Stimulated activated memory B cell treated with anti-CD40 and anti-IgM and Interleukin-4, amounts not matched to agents 10 μg/mL and 1 μg/mL and 100 μg/mL, for 72 hours (primary cell): ENCODE measurements around the gene KCNH8.
"Not testable (repeated sequence)": the region's sequence is repeated elsewhere in the genome, so short reads cannot be mapped to it uniquely, and the experiment has no call there.

ENCODE experiments used
- ATAC-seq: fragments of 150-1000 bp; cut with Tn5 transposase; 2 replicates; pipeline ENCODE4 v1.10.0; 2021
- H3K27ac Mint-ChIP-seq: one replicate; pipeline ENCODE4 v1.8.0; 2022; ENCODE audit warnings: mild to moderate bottlenecking, mixed read lengths
- H3K27me3 Mint-ChIP-seq: one replicate; pipeline ENCODE4 v1.8.0; 2022; ENCODE audit warnings: mixed read lengths
- H3K36me3 Mint-ChIP-seq: one replicate; pipeline ENCODE4 v1.8.0; 2022; ENCODE audit warnings: mixed read lengths
- H3K4me1 Mint-ChIP-seq: one replicate; pipeline ENCODE4 v1.8.0; 2022; ENCODE audit warnings: mixed read lengths
- H3K4me3 Mint-ChIP-seq: one replicate; pipeline ENCODE4 v1.8.0; 2022; ENCODE audit warnings: mild to moderate bottlenecking, moderate library complexity, mixed read lengths
- H3K9me3 Mint-ChIP-seq: one replicate; pipeline ENCODE4 v1.8.0; 2022; ENCODE audit warnings: mixed read lengths

Gene KCNH8

DNA sequence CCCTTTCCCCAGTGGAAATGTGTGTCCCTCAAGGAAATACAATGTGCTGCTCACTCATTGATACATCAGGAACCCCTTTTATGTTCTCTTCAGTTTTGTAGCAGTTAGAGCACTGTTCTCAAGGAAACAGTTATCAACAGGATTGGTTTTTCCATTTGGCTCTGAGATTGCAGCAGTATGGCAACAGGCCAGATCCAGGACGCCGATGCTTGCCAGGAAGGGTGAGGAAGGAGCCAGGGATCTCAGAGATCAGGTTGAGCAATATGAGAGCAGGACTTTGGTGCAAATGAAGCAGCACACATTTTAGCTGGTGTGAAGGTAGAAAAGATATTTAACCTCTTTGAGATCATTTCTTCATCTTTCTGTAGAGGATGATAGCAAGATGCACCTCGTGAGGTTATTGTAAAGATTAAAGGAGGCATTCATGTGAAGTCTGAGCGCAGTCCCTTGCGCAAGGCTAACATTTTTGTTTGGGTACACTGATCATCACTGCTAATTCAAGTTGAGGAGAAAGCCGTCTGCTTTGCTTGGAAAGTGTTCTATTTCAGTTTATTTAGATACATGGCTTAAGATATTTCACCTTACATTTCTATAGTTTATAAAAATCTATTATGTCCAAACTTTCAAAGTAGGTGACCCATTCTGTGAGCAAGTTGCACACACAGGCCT, 68.5 kb downstream of the KCNH8 start:
- Mint-ChIP-seq H3K27ac (no peak overlapping the region), H3K9me3 (no peaks in the 10 kb centered on the region), H3K36me3 (no peaks in the 10 kb centered on the region), H3K4me1 (peaks cover 8% of the 10 kb centered on the region), H3K27me3 (no peaks in the 10 kb centered on the region), H3K4me3 (no peak overlapping the region)
- no peak for ATAC-seq

DNA sequence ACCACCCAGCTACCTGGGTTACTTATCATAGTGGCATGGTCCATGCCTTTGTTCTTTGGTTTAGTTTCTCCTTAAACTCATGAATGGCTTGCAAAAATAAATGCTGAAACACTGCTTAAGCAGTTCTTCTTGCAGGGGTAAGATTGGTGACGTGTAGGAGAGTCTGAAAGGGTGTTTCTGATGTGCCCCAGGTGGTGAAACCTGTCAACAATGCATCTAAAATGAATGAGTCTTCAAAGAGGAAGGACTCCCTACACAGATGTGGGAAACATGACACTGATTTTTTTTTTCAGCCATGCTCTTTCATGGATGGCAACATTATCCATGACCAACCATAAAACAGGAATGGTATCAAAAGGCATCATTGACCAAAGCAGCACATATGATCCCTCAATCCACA, 72.0 kb downstream of the KCNH8 start:
- Mint-ChIP-seq H3K27ac (no peak overlapping the region), H3K9me3 (no peaks in the 10 kb centered on the region), H3K27me3 (no peaks in the 10 kb centered on the region), H3K36me3 (no peaks in the 10 kb centered on the region), H3K4me1 (no peaks in the 10 kb centered on the region), H3K4me3 (no peak overlapping the region)
- ATAC-seq, result no peak

DNA sequence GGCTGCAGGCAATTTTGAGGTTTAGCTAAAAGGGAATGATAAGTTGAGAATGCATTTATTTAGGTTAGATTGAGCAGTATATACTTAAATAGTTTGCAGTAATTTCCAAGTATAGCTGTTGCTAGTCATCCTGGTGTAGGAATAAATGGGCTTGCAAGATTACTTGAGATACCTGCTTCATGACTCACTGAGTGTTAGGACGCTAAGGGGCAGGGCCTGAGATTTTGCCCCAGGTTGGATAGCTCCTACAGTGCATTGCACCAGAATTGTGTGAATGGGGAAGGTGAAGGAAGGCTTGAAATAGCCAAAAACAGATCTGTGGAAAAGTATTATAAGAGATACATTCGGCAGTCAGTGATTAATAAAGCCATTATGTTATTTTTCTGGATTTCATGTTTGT, 72.8 kb downstream of the KCNH8 start:
- no peaks in the 10 kb centered on the region for H3K9me3 Mint-ChIP-seq
- no peak overlapping the region for H3K4me3 Mint-ChIP-seq
- no peak overlapping the region for H3K27ac Mint-ChIP-seq
- ATAC-seq, result no peak
- H3K27me3 Mint-ChIP-seq, result no peaks in the 10 kb centered on the region
- H3K36me3 Mint-ChIP-seq, result no peaks in the 10 kb centered on the region
- no peaks in the 10 kb centered on the region for H3K4me1 Mint-ChIP-seq

DNA sequence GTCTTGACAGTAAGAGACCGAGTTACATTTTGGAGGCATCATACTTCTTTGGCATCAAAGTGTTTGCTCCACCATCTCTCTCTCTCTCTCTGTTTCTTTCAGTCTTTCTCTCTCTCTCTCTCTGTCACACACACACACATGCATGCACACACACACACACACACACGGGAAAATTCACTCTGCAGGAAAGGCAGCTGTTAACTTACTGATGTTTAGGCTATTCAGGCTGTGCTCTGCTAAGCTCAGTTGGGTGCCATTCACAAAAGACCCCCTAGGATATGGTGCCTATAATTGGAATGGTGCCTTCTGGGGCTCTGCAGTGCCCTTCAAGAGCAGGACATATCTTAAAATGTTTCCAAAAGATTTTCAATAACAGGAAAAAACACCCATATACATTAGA, 78.2 kb downstream of the KCNH8 start:
- Mint-ChIP-seq H3K4me1 (peaks cover 14% of the 10 kb centered on the region), H3K27ac (no peak overlapping the region), H3K9me3 (peaks cover 4% of the 10 kb centered on the region), H3K4me3 (no peak overlapping the region), H3K27me3 (no peaks in the 10 kb centered on the region), H3K36me3 (peaks cover 10% of the 10 kb centered on the region)
- ATAC-seq, result no peak

DNA sequence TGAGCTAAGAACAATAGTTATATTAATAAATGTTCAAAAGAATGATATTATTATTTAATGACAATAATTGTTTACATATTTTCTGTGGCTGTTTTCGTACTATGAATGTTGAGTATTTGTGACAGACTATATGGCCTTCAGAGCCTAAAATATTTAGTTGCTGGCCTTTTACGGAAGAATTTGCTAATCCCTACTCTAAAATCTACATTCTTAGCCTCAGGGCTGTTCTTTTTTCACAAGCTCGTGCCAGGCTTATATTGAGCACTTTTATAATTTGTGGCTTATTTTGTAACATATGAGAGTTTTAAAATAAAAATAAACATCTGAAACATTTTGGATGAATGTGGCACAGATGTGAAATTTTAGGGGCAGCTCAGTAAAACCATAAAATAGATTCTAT, 79.9 kb downstream of the KCNH8 start:
- H3K9me3 Mint-ChIP-seq, result peaks cover 4% of the 10 kb centered on the region
- H3K27me3 Mint-ChIP-seq, result no peaks in the 10 kb centered on the region
- peaks cover 10% of the 10 kb centered on the region for H3K36me3 Mint-ChIP-seq

DNA sequence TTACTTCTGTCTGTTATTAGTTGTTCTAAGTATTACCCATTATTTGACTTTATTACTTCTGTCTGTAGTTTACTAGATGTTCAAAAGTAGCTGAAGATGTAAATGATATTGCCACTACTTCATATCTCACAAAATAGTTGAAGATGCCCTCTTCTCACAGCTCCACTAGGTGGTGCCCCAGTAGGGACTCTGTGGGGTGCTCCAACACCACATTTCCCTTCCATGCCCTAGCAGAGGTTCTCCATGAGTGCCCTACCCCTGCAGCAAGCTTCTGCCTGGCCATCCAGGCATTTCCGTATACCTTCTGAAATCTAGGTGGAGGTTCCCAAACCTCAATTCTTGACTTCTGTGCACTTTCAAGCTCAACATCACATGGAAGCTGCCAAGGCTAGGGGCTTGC, 80.8 kb downstream of the KCNH8 start:
- H3K4me3 Mint-ChIP-seq, result no peak overlapping the region
- H3K27ac Mint-ChIP-seq, result peak overlapping the region; percentile 85
- H3K4me1 Mint-ChIP-seq, result peaks cover 22% of the 10 kb centered on the region
- no peaks in the 10 kb centered on the region for H3K27me3 Mint-ChIP-seq
- peaks cover 4% of the 10 kb centered on the region for H3K9me3 Mint-ChIP-seq
- ATAC-seq, result no peak
- H3K36me3 Mint-ChIP-seq, result peaks cover 10% of the 10 kb centered on the region

More for the DNA sequence above, 79.9 kb downstream of the KCNH8 start:
- H3K27ac Mint-ChIP-seq, result no peak overlapping the region
- no peak for ATAC-seq
- peaks cover 18% of the 10 kb centered on the region for H3K4me1 Mint-ChIP-seq
- H3K4me3 Mint-ChIP-seq, result no peak overlapping the region

DNA sequence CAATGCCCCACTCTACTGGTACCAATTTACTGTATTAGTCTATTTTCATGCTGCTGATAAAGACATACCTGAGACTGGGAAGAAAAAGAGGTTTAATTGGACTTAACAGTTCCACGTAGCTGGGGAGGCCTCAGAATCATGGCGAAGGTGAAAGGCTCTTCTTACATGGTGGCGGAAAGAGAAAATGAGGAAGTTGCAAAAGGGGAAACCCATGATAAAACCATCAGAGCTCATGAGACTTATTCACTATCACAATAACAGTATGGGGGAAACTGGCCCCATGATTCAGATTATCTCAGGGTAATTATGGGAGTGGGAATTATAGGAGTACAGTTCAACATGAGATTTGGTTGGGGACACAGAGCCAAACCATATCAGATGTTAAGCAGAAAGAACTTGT, 81.6 kb downstream of the KCNH8 start:
- not testable (repeated sequence) for H3K27me3 Mint-ChIP-seq, H3K36me3 Mint-ChIP-seq, H3K9me3 Mint-ChIP-seq
- H3K4me3 Mint-ChIP-seq, result peak overlapping the region; percentile 34
- H3K4me1 Mint-ChIP-seq, result peaks cover 22% of the 10 kb centered on the region
- peak; percentile 86 for ATAC-seq
- H3K27ac Mint-ChIP-seq, result peak overlapping the region; percentile 85

DNA sequence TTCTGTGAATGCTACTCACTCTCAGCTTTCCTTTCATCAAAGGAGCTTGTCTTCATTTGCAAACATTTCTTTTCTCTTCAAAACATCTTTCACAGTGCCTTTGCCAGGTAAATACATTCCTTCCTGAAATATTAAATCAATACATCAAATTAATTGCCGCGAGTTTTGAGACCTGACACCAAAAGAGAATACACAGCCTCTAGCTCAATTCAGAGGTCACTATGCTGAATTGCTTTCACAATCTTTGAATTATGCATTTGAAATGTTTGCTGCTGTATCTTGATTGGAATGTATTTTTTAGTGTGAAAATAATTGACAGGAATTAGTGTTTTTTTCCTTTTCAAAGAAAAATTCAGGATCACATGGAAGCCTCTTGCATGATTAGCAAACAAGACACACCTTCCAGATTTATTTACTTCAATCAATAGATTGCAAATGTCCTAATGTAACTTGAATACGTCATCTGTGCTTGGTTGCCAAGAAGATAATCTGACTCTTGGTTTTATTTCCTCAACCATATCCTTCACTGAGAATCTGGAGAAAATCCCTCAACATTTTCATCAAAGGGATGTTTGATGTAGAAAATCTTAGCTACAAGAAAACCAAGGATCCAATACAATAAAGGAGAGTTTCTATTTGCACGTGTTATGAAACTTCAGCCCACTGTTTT, 83.6 kb downstream of the KCNH8 start:
- no peak overlapping the region for H3K27ac Mint-ChIP-seq
- peaks cover 10% of the 10 kb centered on the region for H3K36me3 Mint-ChIP-seq
- ATAC-seq, result no peak
- H3K9me3 Mint-ChIP-seq, result peaks cover 4% of the 10 kb centered on the region
- H3K4me3 Mint-ChIP-seq, result no peak overlapping the region
- H3K27me3 Mint-ChIP-seq, result no peaks in the 10 kb centered on the region
- peaks cover 22% of the 10 kb centered on the region for H3K4me1 Mint-ChIP-seq

DNA sequence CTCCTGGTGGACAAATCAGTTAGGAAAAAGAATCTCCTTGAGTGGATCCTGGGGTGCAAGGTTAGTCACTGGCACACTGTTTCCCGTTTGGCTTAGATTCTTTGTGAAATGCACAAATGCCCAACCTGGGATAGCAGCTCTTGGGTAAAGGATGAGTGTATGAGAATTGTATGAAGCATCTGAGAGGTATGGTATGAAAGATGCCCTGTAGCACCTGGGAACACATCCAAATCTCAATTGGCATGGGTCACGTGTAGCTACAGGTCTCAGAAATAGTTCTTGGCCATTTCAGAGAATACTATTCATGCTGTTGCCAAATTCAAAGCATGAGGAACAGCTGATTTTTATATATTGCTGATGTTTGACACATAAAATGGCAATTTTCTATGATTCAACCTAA, 84.3 kb downstream of the KCNH8 start:
- Mint-ChIP-seq H3K9me3 (peaks cover 4% of the 10 kb centered on the region), H3K36me3 (peaks cover 10% of the 10 kb centered on the region), H3K27me3 (no peaks in the 10 kb centered on the region), H3K4me3 (no peak overlapping the region), H3K27ac (no peak overlapping the region), H3K4me1 (peaks cover 22% of the 10 kb centered on the region)
- ATAC-seq, result no peak

DNA sequence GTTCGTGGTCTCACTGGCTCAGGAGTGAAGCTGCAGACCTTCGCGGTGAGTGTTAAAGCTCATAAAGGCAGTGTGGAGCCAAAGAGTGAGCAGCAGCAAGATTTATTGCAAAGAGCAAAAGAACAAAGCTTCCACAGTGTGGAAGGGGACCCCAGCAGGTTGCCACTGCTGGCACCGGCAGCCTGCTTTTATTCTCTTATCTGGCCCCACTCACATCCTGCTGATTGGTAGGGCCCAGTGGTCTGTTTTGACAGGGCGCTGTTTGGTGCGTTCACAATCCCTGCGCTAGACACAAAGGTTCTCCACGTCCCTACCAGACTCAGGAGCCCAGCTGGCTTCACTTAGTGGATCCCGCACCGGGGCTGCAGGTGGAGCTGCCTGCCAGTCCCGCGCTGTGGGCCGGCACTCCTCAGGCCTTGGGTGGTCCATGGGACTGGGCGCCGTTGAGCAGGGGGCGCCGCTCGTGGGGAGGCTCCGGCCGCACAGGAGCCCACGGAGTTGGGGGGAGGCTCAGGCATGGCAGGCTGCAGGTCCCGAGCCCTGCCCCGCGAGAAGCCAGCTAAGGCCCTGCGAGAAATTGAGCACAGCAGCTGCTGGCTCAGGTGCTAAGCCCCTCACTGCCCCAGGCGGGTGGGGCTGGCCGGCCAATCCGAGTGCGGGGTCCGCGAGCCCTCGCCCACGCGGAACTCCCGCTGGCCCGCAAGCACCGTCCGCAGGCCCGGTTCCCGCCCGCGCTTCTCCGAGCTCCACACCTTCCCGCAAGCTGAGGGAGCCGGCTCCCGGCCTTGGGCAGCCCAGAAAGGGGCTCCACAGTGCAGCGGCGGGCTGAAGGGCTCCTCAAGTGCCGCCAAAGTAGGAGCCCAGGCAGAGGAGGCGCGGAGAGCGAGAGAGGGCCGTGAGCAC, 85.8 kb downstream of the KCNH8 start:
- H3K4me1 Mint-ChIP-seq, result peaks cover 19% of the 10 kb centered on the region
- not testable (repeated sequence) for H3K4me3 Mint-ChIP-seq, H3K36me3 Mint-ChIP-seq, H3K9me3 Mint-ChIP-seq, H3K27me3 Mint-ChIP-seq, ATAC-seq
- H3K27ac Mint-ChIP-seq, result peak overlapping the region; percentile 11

DNA sequence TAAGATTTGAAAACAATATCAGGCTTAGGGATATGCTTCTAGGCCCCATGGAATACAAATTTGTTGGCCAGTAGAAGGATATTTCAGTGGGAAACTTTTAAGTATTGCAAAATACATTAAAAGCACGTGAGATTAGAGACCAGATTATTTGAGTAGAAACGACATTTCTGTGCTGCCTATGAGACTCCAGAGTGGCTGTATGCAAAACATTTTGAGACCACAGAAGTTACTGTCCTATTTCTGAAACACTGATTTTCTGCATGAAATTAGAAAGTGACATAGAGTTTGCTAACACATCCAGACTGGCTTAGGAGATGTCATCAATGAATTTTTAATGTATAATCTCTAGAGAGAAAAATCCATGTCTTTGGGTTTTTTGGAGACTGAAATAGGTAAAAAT, 99.8 kb downstream of the KCNH8 start:
- no peak for ATAC-seq
- no peaks in the 10 kb centered on the region for H3K27me3 Mint-ChIP-seq
- H3K27ac Mint-ChIP-seq, result peak overlapping the region; percentile 54
- no peaks in the 10 kb centered on the region for H3K9me3 Mint-ChIP-seq
- H3K4me3 Mint-ChIP-seq, result no peak overlapping the region
- peaks cover 6% of the 10 kb centered on the region for H3K36me3 Mint-ChIP-seq
- H3K4me1 Mint-ChIP-seq, result peaks cover 16% of the 10 kb centered on the region

DNA sequence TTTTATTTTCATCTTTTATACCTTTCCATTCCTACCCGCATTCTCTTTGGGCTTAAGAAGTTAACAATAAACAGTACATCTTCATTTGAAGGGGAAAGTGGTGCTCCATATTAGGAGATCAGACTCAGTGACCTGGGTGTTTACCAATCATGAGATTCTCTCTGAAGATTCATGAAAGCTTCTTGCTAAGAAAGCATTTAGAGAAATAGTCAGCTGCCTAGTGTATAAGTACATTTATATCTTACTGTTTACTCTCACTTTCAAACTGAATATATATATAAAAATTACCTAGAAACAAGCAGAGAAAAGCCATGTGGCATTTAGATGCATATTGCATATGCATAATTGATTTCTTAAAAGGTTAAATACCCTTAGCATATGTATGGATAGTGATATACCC, 100.5 kb downstream of the KCNH8 start:
- H3K4me1 Mint-ChIP-seq, result peaks cover 16% of the 10 kb centered on the region
- peaks cover 6% of the 10 kb centered on the region for H3K36me3 Mint-ChIP-seq
- no peaks in the 10 kb centered on the region for H3K9me3 Mint-ChIP-seq
- H3K27me3 Mint-ChIP-seq, result no peaks in the 10 kb centered on the region
- no peak for ATAC-seq
- peak overlapping the region; percentile 54 for H3K27ac Mint-ChIP-seq
- H3K4me3 Mint-ChIP-seq, result no peak overlapping the region

DNA sequence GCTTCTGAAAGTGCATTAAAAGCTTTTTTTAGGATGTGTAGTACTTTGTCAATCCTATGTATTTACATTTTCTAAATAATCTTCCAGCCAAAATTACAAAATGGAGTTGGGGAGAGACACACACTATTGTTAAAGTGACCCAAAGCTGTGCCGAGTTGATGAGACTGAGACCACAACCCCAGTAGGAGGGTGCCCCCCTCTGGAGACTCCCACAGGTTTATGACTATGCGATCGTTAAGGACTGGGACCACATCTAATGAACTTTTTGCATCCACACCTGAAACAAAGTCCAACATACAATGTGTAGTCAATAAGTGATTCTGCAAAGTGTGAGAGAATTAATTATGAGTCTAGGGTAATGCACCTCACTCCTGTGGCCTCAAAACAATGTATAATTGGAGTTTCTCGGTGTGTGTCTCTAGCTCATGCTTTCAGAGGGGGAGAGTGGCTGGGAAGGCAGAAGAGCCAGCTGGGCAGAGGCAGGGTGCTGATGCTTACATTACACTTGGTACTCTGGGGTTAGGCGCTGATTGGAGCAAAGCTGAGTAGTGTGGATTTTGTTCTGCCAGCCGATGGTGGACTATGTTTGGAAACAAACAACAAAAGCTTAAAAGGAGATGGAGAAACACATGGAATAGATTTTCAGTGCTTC, 102.8 kb downstream of the KCNH8 start:
- Mint-ChIP-seq H3K27ac (no peak overlapping the region), H3K9me3 (no peaks in the 10 kb centered on the region), H3K4me1 (peaks cover 26% of the 10 kb centered on the region), H3K27me3 (no peaks in the 10 kb centered on the region), H3K36me3 (no peaks in the 10 kb centered on the region), H3K4me3 (no peak overlapping the region)
- ATAC-seq, result no peak

DNA sequence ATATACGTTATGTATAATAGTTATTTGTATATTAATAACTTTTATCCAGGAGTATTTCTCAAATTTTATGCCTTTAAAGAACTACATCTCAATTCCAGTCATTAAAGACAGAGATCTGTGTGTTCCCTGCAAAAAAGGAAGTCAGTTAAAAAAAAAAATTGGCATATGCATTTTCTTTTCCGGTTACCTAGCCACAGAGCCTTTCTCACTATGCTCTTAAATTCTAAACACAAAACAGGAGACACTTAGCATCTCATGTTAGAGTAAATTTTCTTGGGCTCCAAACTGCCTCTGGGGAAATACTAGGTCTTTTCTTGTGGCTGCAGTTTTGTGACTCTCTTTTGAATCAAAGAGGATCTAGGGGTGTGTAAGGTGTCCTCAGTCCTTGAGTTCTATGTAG, 105.9 kb downstream of the KCNH8 start:
- no peaks in the 10 kb centered on the region for H3K27me3 Mint-ChIP-seq
- peaks cover 3% of the 10 kb centered on the region for H3K9me3 Mint-ChIP-seq
- H3K27ac Mint-ChIP-seq, result peak overlapping the region; percentile 43
- no peak for ATAC-seq
- peaks cover 11% of the 10 kb centered on the region for H3K4me1 Mint-ChIP-seq
- no peaks in the 10 kb centered on the region for H3K36me3 Mint-ChIP-seq
- H3K4me3 Mint-ChIP-seq, result no peak overlapping the region

DNA sequence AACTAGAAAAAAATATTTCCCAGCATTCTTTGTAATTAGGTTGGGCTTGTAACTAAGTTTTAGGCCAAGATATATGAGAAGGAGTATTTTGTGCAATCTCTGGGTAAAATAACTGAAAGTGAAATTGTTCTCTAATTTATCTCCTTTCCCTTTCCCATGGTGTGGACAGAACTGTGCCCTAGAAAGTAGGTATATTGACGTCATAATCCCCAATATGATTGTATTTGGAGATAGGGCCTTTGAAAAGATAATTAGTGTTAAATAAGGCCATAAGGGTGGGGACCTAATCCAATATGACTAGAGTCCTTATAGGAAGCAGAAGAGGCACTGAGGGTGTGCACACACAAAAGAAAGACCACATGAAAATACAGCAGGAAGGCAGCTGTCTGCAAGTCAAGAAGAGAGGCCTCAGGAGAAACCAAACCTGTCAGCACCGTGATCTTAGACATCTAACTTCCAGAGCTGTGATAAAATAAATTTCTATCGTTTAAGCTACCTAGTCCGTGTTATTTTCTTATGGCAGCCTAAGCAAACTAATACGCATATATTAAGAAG, 106.6 kb downstream of the KCNH8 start:
- ATAC-seq, result no peak
- H3K36me3 Mint-ChIP-seq, result no peaks in the 10 kb centered on the region
- no peaks in the 10 kb centered on the region for H3K27me3 Mint-ChIP-seq
- peaks cover 3% of the 10 kb centered on the region for H3K9me3 Mint-ChIP-seq
- H3K4me3 Mint-ChIP-seq, result no peak overlapping the region
- H3K4me1 Mint-ChIP-seq, result peaks cover 10% of the 10 kb centered on the region
- H3K27ac Mint-ChIP-seq, result peak overlapping the region; percentile 43
